Astrocyte (in vitro differentiated cells and primary cell): Measurements from ENCODE around the gene PRRC1. TPM values are rescaled to one million over a fixed set of nuclear protein-coding genes. Genes with fewer than 3 reads are reported as not detected.
"Not testable (repeated sequence)": the region's sequence is repeated elsewhere in the genome, so short reads cannot be mapped to it uniquely, and the experiment has no call there.

ENCODE experiments used
- DNase-seq: peaks from one replicate; pipeline ENCODE4 v3.0.0-alpha.2; 2010; ENCODE audit warnings: low read depth
- FAIRE-seq: peaks from 2 replicates; lab custom pipeline; 2011; peaks lifted over from hg19 to GRCh38; lab: Jason Lieb, UNC
- H2AFZ ChIP-seq: 2 replicates; pipeline ENCODE4 v1.6.0; 2012; ENCODE audit warnings: low read depth, low read length, inconsistent platforms
- H3K27ac ChIP-seq: 2 replicates; pipeline ENCODE4 v1.5.1; 2011; ENCODE audit warnings: low read depth, low read length, inconsistent platforms
- H3K27me3 ChIP-seq: 2 replicates; pipeline ENCODE4 v1.6.0; 2011; ENCODE audit warnings: low read length, inconsistent platforms; ENCODE audit not compliant: insufficient read depth
- H3K36me3 ChIP-seq: 2 replicates; pipeline ENCODE4 v1.5.1; 2011; ENCODE audit warnings: low read length, inconsistent platforms; ENCODE audit not compliant: insufficient read depth
- H3K4me1 ChIP-seq: 2 replicates; pipeline ENCODE4 v1.5.1; 2011; ENCODE audit warnings: low read length, inconsistent platforms; ENCODE audit not compliant: insufficient read depth
- H3K4me2 ChIP-seq: 2 replicates; pipeline ENCODE4 v1.6.0; 2012; ENCODE audit warnings: low read length, inconsistent platforms
- H3K4me3 ChIP-seq: 2 replicates; pipeline ENCODE4 v1.5.1; 2011; ENCODE audit warnings: low read depth, mild to moderate bottlenecking, low read length, inconsistent platforms; ENCODE audit not compliant: insufficient read depth
- H3K79me2 ChIP-seq: 2 replicates; pipeline ENCODE4 v1.6.0; 2012; ENCODE audit warnings: mild to moderate bottlenecking, low read length, inconsistent platforms; ENCODE audit not compliant: insufficient read depth
- H3K9ac ChIP-seq: 2 replicates; pipeline ENCODE4 v1.6.0; 2012; ENCODE audit warnings: mild to moderate bottlenecking, low read length, inconsistent platforms
- H3K9me3 ChIP-seq: 2 replicates; pipeline ENCODE4 v1.5.1; 2012; ENCODE audit warnings: low read depth, mild to moderate bottlenecking, low read length, inconsistent platforms; ENCODE audit not compliant: insufficient read depth
- H4K20me1 ChIP-seq: 2 replicates; pipeline ENCODE4 v1.6.0; 2012; ENCODE audit warnings: low read length, inconsistent platforms; ENCODE audit not compliant: insufficient read depth
- H3K27ac Mint-ChIP-seq: one replicate; pipeline ENCODE4 v1.8.0; 2021; ENCODE audit warnings: mild to moderate bottlenecking, mixed read lengths; ENCODE audit not compliant: unreplicated experiment
- H3K27me3 Mint-ChIP-seq: one replicate; pipeline ENCODE4 v1.8.0; 2021; ENCODE audit warnings: low read depth, mixed read lengths; ENCODE audit not compliant: unreplicated experiment
- H3K36me3 Mint-ChIP-seq: one replicate; pipeline ENCODE4 v1.8.0; 2021; ENCODE audit warnings: low read depth, mixed read lengths; ENCODE audit not compliant: unreplicated experiment
- H3K4me1 Mint-ChIP-seq: one replicate; pipeline ENCODE4 v1.8.0; 2021; ENCODE audit warnings: low read depth, mixed read lengths; ENCODE audit not compliant: unreplicated experiment
- H3K4me3 Mint-ChIP-seq: one replicate; pipeline ENCODE4 v1.8.0; 2021; ENCODE audit warnings: mild to moderate bottlenecking, moderate library complexity, mixed read lengths; ENCODE audit not compliant: unreplicated experiment
- H3K9me3 Mint-ChIP-seq: one replicate; pipeline ENCODE4 v1.8.0; 2021; ENCODE audit warnings: mild to moderate bottlenecking, mixed read lengths; ENCODE audit not compliant: unreplicated experiment
- EZH2 ChIP-seq: IDR thresholded peaks from 2 replicates; pipeline ENCODE4 v1.6.1; 2012; ENCODE audit warnings: mild to moderate bottlenecking, low read length, inconsistent platforms; ENCODE audit not compliant: insufficient read depth
- total RNA-seq: library from RNA; stranded (reverse); gene quantifications from 2 replicates; pipeline ENCODE4 v1.2.1, GENCODE V29; 2021
- TF ChIP-seq, protein P1 (sequence below): IDR thresholded peaks from 2 replicates; pipeline ENCODE4 v1.5.1; 2011; ENCODE audit warnings: low read depth, mild to moderate bottlenecking, inconsistent platforms, low read length, moderate library complexity; ENCODE audit not compliant: insufficient read depth

Gene PRRC1
- total RNA-seq, 1 donor from 2014 or later = 131 TPM

GRCh38 chr5:127567026-127567768 lies 49.8 kb downstream of the PRRC1 start:
- Histone ChIP-seq H3K4me2 (no peak overlapping the region), H3K36me3 (no peaks in the 10 kb centered on the region), H3K27me3 (no peaks in the 10 kb centered on the region), H4K20me1 (no peaks in the 10 kb centered on the region), H2AFZ (no peak overlapping the region), H3K4me3 (no peak overlapping the region), H3K27ac (no peak overlapping the region), H3K9me3 (no peaks in the 10 kb centered on the region), H3K79me2 (no peaks in the 10 kb centered on the region), H3K4me1 (no peaks in the 10 kb centered on the region), H3K9ac (no peak overlapping the region)
- TF ChIP-seq EZH2 = no peak
- TF ChIP-seq, protein P1, sequence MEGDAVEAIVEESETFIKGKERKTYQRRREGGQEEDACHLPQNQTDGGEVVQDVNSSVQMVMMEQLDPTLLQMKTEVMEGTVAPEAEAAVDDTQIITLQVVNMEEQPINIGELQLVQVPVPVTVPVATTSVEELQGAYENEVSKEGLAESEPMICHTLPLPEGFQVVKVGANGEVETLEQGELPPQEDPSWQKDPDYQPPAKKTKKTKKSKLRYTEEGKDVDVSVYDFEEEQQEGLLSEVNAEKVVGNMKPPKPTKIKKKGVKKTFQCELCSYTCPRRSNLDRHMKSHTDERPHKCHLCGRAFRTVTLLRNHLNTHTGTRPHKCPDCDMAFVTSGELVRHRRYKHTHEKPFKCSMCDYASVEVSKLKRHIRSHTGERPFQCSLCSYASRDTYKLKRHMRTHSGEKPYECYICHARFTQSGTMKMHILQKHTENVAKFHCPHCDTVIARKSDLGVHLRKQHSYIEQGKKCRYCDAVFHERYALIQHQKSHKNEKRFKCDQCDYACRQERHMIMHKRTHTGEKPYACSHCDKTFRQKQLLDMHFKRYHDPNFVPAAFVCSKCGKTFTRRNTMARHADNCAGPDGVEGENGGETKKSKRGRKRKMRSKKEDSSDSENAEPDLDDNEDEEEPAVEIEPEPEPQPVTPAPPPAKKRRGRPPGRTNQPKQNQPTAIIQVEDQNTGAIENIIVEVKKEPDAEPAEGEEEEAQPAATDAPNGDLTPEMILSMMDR = no peak
- Mint-ChIP-seq H3K27ac (no peak overlapping the region), H3K36me3 (no peaks in the 10 kb centered on the region), H3K27me3 (peaks cover 9% of the 10 kb centered on the region), H3K4me3 (no peak overlapping the region), H3K9me3 (peaks cover 7% of the 10 kb centered on the region), H3K4me1 (peaks cover 2% of the 10 kb centered on the region)
- FAIRE-seq = no peak
- no peak for DNase-seq

DNA sequence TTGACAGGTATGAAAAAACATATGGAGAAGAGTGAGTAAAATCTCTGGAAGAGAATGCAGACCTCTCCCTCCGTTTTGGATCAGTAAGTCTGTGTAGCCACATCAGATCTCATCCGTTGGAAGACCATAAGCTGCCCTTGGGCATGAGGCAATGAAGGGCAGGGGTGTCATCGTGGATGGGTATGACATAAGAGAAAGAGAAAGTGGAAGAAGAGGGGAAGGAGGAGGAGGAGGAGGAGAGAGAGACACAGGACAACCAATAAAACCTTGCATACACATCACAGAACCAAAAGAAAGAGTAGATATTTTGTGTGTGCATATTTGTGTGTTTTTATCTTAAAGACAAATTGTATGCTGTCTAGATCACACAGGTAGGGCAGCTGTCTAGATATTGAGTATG lies 50.7 kb downstream of the PRRC1 start:
- Histone ChIP-seq H3K9ac (no peak overlapping the region), H3K36me3 (no peaks in the 10 kb centered on the region), H4K20me1 (no peaks in the 10 kb centered on the region), H3K27me3 (no peaks in the 10 kb centered on the region), H3K9me3 (no peaks in the 10 kb centered on the region), H2AFZ (no peak overlapping the region), H3K4me1 (no peaks in the 10 kb centered on the region), H3K4me2 (no peak overlapping the region), H3K4me3 (no peak overlapping the region), H3K27ac (no peak overlapping the region), H3K79me2 (no peaks in the 10 kb centered on the region)
- Mint-ChIP-seq H3K4me1 (no peaks in the 10 kb centered on the region), H3K27me3 (peaks cover 9% of the 10 kb centered on the region), H3K36me3 (no peaks in the 10 kb centered on the region), H3K9me3 (peaks cover 7% of the 10 kb centered on the region), H3K27ac (no peak overlapping the region), H3K4me3 (no peak overlapping the region)
- DNase-seq = no peak
- TF ChIP-seq, protein P1 = no peak
- TF ChIP-seq EZH2 = no peak
- no peak for FAIRE-seq

DNA sequence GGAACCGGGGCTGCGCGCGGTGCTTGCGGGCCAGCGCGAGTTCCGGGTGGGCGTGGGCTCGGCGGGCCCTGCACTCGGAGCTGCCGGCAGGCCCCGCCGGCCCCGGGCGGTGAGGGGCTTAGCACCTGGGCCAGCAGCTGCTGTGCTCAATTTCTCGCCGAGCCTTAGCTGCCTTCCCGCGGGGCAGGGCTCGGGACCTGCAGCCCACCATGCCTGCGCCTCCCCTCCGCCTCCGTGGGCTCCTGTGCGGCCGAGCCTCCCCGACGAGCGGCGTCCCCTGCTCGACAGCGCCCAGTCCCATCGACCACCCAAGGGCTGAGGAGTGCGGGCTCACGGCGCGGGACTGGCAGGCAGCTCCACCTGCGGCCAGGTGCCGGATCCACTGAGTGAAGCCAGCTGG lies 52.0 kb downstream of the PRRC1 start:
- not testable (repeated sequence) for H3K4me2 ChIP-seq, H3K27me3 Mint-ChIP-seq, H3K36me3 Mint-ChIP-seq

More for the DNA sequence above, 52.0 kb downstream of the PRRC1 start:
- not testable (repeated sequence) for H4K20me1 ChIP-seq, H3K27me3 ChIP-seq, H3K9me3 ChIP-seq, H3K4me3 Mint-ChIP-seq, H3K4me1 ChIP-seq, H2AFZ ChIP-seq, DNase-seq, H3K27ac ChIP-seq, FAIRE-seq, H3K27ac Mint-ChIP-seq, H3K36me3 ChIP-seq, H3K79me2 ChIP-seq, H3K4me1 Mint-ChIP-seq, H3K4me3 ChIP-seq, H3K9ac ChIP-seq
- H3K9me3 Mint-ChIP-seq = peaks cover 11% of the 10 kb centered on the region
